NCI-H1417 treated with DMSO at 0.1 percent for 48 hours (cell line): Measurements from ENCODE around the gene FGF6.
"Not testable (repeated sequence)": the region's sequence is repeated elsewhere in the genome, so short reads cannot be mapped to it uniquely, and the experiment has no call there.

Experiments used
- DNase-seq: peaks from one replicate; lab custom pipeline; 2025; lab: John Stamatoyannopoulos, UW

Gene FGF6

DNA sequence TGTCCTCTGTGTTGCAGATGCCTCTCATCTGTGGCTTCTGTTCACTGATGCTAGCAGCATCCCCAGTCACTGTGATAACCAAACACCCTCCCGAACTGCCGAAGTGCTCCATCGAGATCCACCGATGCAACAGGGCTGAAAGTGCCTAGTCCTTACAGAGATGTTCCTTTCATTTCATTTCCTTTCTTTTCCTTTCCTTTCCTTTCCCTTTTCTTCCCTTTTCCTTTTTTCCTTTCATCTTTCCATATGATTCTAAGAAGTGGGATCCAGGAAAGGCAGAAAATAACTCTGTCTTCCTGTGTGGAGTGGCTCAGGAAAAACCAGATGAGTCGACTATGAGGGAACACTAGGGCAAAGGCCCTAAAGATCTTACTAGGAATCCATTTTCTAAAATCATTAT lies 26.7 kb downstream of the FGF6 start:
- DNase-seq: no peak

DNA sequence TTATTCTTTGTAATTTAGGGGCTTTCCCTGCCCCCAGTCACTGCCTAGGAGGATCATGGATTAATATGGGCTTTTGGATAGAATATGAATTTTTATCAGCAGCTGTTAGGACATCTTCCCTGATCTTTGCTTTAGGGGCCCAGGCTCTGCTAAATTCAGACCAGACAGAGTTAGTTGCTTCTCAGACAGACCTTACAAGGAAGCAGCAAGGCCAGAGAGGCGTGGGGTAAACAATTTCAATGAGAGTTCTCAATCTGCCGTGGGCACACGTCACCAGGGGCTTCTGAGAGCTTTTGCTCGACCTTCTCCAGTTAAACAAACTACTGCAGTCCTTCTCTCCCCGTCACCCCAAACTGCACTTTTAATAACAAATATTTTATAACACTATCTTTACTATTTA lies 27.7 kb downstream of the FGF6 start:
- DNase-seq: no peak

DNA sequence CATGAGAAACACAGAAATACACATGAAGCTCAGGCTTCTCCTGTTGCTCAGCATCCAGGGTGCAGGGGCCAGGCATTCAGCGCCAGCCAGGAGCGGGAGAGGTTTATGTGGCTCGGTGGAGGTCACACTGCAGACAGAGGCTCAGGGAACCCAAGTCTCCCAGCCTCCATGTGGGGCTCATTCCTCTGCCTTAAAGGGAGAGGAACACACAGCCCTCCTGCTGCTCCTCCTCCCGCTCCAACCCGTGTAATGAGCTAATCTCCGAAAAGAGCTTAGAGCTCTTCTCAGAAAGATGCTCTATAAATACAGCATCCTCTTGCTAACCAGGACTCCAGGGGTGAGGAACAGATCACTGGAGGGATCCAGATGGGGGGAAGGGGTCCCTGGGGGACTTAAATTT lies 28.2 kb downstream of the FGF6 start:
- DNase-seq: no peak

DNA sequence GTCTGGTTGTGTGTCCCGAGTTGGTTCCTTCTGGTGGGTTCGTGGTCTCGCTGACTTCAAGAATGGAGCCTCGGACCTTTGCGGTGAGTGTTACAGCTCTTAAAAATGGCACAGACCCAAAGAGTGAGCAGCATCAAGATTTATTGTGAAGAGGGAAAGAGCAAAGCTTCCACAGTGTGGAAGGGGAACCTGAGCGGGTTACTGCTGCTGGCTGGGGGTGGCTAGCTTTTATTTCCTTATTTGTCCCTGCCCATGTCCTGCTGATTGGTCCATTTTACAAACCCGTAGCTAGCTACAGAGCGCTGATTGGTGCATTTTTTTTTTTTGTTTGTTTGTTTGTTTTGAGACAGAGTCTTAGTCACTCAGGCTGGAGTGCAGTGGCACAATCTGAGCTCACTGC lies 29.3 kb downstream of the FGF6 start:
- no peak for DNase-seq

DNA sequence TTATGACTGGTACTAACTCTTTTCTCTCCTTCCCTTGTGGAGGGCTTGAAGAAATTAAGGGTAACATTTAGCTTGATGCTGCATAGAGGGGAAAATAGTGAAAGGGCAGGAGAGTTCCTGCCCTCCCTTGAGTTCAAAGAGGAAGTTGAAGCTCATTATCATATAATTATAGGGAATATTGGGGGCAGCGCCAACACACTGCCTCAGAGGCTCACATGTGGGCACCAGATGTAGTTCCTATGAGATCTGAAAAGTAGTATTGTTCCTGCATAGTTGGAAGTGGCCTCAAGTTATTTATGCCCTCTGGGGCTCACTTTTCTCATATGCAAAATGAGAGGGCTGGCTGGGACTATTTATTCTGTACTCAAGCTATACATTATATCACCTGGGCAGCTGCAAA lies 33.1 kb downstream of the FGF6 start:
- DNase-seq: no peak

DNA sequence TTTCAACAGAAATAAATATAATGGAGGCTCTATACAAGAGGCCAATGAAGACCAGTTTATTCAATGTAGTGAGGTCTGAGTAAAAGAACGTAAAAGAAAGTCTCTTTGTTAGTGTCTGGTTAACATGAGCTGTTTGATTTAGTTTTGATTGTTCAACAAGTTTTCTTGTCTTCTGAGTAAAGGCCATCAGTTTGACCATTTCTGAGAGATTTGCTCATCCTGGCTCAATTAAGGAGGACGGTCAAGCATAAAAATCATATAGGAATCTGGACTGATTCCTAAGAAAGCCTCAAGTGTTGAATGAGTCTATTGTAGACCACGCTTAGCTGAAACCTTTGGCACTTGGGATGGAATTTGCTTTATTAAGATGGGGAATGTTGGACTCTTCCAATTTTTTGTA lies 33.6 kb downstream of the FGF6 start:
- no peak for DNase-seq

DNA sequence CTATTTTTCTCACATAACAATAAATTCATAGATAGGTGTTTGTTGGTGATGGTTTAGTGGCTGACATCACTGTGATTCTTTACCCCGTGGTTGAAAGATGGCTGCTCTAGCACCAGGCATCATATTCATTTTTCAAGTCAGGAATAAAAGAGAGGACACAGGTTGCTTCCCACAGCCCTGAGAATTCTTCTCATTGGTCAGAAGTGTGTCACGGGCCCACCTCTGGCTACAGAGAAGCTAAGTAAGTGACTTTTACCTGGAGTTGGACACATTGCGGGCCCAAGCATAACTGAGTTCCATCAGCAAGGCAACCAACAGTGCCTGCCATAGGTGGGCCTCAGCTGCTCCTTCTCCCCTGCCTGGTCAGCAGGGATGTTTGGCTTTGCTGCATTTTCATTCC lies 38.5 kb downstream of the FGF6 start:
- no peak for DNase-seq

DNA sequence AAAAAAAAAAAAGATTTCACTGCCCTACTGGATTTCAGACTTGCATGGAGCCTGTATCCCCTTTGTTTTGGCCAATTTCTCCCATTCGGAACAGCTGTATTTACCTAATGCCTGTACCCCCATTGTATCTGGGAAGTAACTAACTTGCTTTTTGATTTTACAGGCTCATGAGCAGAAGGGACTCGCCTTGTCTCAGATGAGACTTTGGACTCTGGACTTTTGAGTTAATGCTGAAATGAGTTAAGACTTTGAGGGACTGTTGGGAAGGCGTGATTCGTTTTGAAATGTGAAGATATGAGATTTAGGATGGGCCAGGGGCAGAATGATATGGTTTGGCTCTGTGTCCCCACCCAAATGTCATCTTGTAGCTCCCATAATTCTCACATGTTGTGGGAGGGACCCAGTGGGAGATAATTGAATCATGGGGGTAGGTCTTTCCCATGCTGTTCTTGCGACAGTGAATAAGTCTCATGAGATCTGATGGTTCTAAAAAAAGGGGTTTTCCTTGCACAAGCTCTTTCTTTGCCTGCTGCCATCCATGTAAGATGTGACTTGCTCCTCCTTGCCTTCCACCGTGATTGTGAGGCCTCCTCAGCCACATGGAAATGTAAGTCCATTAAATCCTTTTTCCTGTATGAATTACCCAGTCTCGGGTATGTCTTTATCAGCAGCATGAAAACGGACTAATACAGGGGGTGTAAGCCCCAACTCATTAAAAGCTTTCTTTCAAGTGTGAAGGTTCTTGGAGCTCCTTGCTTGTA lies 40.6 kb downstream of the FGF6 start:
- DNase-seq: not testable (repeated sequence)

DNA sequence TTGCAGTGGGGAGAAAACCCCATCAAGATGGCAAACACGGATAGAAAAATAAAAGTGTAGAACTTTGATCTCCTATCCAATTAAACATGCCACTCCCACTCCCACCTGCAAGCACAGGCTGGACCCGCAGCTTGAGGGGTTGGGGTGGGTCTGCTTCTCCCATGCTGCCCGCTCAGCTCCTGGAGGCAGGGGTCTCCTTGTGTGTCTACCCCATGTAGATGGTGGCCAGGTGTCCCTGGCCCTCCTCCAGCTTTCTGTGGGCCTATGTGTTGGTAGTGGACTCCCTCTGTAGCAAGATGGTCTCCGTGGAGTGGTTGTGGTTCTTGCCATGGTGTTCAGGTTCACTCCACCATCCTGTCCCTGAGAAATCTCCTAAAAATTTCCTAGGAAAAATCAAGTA lies 42.6 kb downstream of the FGF6 start:
- DNase-seq: no peak

DNA sequence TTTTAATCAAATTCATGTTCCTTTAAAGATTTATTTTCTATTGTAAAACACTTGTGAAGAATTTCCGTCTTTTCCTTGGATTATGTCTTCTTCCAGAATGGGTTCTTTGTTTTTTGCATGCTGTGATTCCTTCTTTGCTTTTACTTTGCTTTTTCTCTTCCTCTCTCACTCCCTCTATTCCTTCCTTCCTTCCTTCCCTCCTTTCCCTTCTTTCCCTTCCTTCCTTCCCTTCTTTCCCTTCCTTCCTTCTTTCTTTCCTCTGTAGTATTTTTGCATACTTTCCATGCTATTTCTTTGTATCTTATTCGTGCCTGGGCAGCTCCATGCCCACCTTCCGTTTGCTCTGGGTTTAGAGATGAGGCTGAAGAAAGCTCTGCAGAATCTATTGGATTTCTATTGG lies 44.5 kb downstream of the FGF6 start:
- no peak for DNase-seq

DNA sequence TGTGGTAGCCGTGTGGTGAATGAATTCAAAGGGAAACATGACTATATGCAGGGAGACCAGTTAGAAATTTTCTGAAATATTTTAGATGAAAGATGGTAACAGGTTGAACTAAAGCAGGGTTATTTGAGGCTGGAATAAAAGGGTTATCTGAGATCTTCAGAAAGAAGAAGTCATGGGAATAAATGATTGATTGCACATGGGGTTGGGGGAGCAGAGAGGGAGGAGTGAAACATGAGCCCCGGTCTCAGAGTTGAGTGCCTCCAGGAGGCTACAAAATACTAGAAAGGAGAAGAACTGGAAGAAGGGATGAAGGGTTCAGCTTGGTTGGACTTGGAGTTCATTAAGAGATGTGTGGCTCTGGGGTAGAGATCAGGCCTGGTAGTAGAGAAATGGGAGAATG lies 49.8 kb downstream of the FGF6 start:
- no peak for DNase-seq

DNA sequence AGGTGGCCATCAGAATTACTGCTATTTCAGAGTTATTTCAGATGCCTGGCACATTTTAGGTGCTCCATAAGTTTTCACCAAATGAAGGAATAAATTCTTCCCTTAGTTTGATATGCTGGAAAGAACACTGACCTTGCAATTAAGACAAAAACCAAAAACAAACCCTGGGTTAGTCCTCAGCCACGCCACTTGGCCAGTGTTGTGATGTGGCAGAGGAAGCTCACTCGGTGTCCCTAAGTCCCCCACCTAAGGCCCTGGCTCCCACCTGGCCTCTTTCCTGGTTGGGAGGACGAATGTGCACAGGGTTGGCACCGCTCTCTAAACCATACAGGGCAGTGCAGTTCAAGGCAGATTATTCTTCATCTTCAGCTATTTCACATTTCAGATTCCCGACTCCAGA lies 52.4 kb downstream of the FGF6 start:
- DNase-seq: no peak

DNA sequence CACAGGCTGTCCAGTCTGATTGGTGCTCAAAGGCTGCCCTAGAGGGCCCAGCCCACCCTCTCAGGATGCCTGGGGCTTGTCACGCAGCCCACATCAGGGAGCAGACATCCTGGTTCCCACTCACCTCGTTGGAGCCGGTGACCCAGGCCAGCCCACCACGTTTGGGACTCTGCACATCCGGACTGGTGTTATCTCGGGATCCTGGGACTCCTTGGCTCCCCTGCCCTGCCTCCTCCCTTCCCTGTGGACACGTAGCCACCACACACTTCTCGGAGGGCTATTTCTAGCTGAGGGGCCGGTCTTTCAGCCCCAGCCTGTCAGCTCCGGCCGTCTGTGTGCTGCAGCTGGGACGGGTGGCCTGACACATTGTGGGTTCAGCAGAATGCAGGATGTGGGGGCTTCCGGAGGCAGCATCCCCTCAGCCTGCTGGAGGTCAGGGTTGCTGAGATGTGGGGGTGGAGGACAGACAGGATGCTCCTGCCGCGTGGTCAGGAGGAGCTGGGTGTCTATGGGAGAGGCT lies 53.3 kb downstream of the FGF6 start:
- no peak for DNase-seq

DNA sequence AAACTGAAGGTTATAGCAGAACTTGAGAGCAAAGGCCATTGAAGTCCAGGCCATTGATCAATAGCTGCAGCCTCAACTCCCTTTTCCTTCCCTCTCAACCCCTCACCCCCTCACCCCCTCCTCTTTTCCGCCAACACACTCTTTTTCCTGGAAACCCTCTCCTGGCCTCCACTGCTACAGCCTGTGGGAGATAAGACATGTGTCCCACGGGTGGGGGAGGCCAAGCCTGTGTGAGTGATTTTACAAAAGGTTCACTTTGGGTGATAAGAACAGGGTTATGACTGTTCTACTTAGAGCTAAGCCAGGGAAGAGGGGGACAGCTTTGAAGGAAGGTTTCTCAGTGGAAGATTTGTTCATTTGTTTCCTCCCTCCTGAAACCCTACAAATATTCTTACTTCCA lies 57.0 kb downstream of the FGF6 start:
- DNase-seq: no peak

DNA sequence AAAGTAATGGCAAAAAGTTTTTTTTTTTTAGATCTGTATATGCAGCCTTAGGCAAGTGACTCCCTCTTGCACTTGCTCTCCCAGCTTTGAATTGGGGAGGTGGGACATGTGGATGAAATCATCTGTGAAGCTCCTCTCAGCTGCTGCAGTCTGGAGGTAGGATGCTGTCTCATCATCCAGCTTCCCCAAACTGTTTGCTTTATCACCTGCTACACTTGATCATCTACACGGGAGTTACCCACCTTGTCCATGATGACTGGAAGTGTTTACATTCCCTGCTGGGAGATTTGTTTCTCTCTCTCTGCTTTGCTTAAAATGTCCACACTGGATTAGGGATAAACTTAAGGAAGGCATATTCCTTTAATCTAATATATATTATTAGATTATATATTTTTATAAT lies 57.6 kb downstream of the FGF6 start:
- peak; percentile 8 for DNase-seq

DNA sequence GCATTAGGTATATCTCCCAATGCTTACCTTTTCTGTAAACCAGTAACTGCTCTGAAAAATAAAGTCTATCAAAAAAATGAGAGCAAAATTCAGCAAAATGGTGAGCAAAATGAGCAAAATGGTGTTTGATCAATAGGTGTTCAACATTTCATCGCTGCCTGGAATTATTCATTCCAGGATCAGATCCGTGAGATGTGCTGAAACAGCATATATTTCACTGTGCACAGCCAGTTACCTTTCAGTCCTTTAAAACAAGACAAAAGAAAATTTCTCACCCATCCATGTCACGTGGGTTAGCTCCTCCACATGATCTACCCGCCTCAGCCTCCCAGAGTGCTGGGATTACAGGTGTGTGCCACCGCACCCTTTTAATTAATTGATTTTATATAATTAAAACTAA lies 58.0 kb downstream of the FGF6 start:
- no peak for DNase-seq

DNA sequence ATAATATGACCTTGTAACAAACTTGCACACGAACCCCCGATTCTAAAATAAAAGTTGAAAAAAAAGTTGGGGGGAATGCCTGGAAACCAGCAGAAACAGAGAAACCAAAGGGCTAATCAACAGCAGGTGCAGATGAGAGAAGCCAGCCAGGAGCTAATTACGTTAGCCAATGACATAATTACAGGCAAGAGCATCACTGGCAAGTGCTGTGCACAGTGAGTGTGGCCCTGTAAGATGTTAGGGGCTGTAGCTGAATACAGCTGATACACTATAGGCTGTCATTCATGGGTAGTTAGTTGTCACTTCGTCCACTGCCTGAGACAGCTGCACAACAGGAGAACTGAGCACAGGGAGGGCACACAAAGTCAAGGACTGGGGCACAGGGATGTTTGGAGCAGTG lies 58.8 kb downstream of the FGF6 start:
- peak; percentile 56 for DNase-seq
